Measurements from ENCODE around the gene SPHK2. TPM values are rescaled to one million over a fixed set of nuclear protein-coding genes. Genes with fewer than 3 reads are reported as not detected.

The SPHK2 gene
- total RNA-seq, 4 donors from 2014 or later: 15.9 to 24.5 (median 17.0) TPM

- Histone ChIP-seq H3K36me3 (peaks cover 0 to 19% (median 0%) of the 10 kb centered on the region in 4 donors), H3K4me1 (peaks cover 59 to 85% (median 78%) of the 10 kb centered on the region in 4 donors)
- TF ChIP-seq POLR2AphosphoS5 (IDR thresholded peaks at IDR 0.05) (peak; percentile 68 to 90), POLR2A (IDR thresholded peaks at IDR 0.05; ENCODE audit: low read depth) (no peak)
These were observed 16.1 kb downstream of the SPHK2 start for GRCh38 chr19:48635263-48635965.

GRCh38 chr19:48635966-48636858, 16.9 kb downstream of the SPHK2 start:
- peaks cover 51 to 77% (median 70%) of the 10 kb centered on the region in 4 donors for H3K4me1 ChIP-seq
- H3K36me3 ChIP-seq: peaks cover 0 to 15% (median 0%) of the 10 kb centered on the region in 4 donors
- H3K9me3 ChIP-seq: no peaks in the 10 kb centered on the region
- H3K4me3 ChIP-seq: peak overlapping the region; percentile 63 to 81 (median 78)
- DNase-seq (ENCODE audit: extremely low spot score): no peak
- no peak for TF ChIP-seq POLR2AphosphoS5 (IDR thresholded peaks at IDR 0.05)
- TF ChIP-seq EP300 (IDR thresholded peaks at IDR 0.05): no peak
- no peak for TF ChIP-seq CTCF (IDR thresholded peaks at IDR 0.05)
- no peak for TF ChIP-seq POLR2A (IDR thresholded peaks at IDR 0.05; ENCODE audit: low read depth)
- WGBS: 1% methylated on average over 20 of the region's 35 CpGs
- peak overlapping the region; percentile 95 to 100 (median 96) for H3K27ac ChIP-seq (replicated peaks in 1 of 4)
- intact Hi-C loops (cut with DNase I): no loop called here
- no peaks in the 10 kb centered on the region for H3K27me3 ChIP-seq

More at GRCh38 chr19:48635263-48635965, 16.1 kb downstream of the SPHK2 start:
- DNase-seq (ENCODE audit: extremely low spot score): no peak
- WGBS: 2% methylated on average over 8 of the region's 67 CpGs
- no peaks in the 10 kb centered on the region for H3K27me3 ChIP-seq
- H3K4me3 ChIP-seq: peak overlapping the region; percentile 63 to 81 (median 78)
- intact Hi-C loops (cut with DNase I): no loop called here
- H3K9me3 ChIP-seq: no peaks in the 10 kb centered on the region
- peak overlapping the region; percentile 95 to 100 (median 96) for H3K27ac ChIP-seq (replicated peaks in 1 of 4)

GRCh38 chr19:48636859-48637448, 17.6 kb downstream of the SPHK2 start, which contains the start of gene DBP:
Gene DBP, minus strand, starts transcription at chr19:48637379. Its CDS starts 385 bp downstream, at chr19:48636994.
- intact Hi-C loops (cut with DNase I): no loop called here
- peaks cover 0 to 10% (median 0%) of the 10 kb centered on the region in 4 donors for H3K36me3 ChIP-seq
- no peak for DNase-seq (ENCODE audit: extremely low spot score)
- H3K4me3 ChIP-seq: peak within 1 kb of the TSS; percentile 63 to 81 (median 78)
- peaks cover 48 to 71% (median 63%) of the 10 kb centered on the region in 4 donors for H3K4me1 ChIP-seq
- no peaks in the 10 kb centered on the region for H3K27me3 ChIP-seq
- H3K9me3 ChIP-seq: no peaks in the 10 kb centered on the region
- WGBS: 2% methylated on average over 7 of the region's 40 CpGs
- TF ChIP-seq POLR2A (IDR thresholded peaks at IDR 0.05; ENCODE audit: low read depth) (no peak), CTCF (IDR thresholded peaks at IDR 0.05) (peak in 1 of 3 experiments; percentile 13)
- H3K27ac ChIP-seq (replicated peaks in 1 of 4): peak within 1 kb of the TSS; percentile 95 to 100 (median 96)

- H3K4me1 ChIP-seq: peaks cover 45 to 68% (median 57%) of the 10 kb centered on the region in 4 donors
- TF ChIP-seq POLR2AphosphoS5 (IDR thresholded peaks at IDR 0.05) (peak; percentile 74 to 95), CTCF (IDR thresholded peaks at IDR 0.05) (peak in 1 of 3 experiments; percentile 6), EP300 (IDR thresholded peaks at IDR 0.05) (no peak)
These were observed 18.2 kb downstream of the SPHK2 start for GRCh38 chr19:48637449-48637947.

More at GRCh38 chr19:48637449-48637947, 18.2 kb downstream of the SPHK2 start:
- H3K9me3 ChIP-seq: no peaks in the 10 kb centered on the region
- WGBS: under 1% methylated on average over 37 of the region's 38 CpGs
- peak overlapping the region; percentile 63 to 81 (median 78) for H3K4me3 ChIP-seq
- peaks cover 0 to 5% (median 0%) of the 10 kb centered on the region in 4 donors for H3K36me3 ChIP-seq
- no peaks in the 10 kb centered on the region for H3K27me3 ChIP-seq
- intact Hi-C loops (cut with DNase I): no loop called here
- peak overlapping the region; percentile 95 to 100 (median 96) for H3K27ac ChIP-seq (replicated peaks in 1 of 4)
- peak; percentile 100 for DNase-seq (ENCODE audit: extremely low spot score)

Data from esophagus muscularis mucosa (tissue), 4 donors.